Measurements from ENCODE around the gene PSMA1.

DNA sequence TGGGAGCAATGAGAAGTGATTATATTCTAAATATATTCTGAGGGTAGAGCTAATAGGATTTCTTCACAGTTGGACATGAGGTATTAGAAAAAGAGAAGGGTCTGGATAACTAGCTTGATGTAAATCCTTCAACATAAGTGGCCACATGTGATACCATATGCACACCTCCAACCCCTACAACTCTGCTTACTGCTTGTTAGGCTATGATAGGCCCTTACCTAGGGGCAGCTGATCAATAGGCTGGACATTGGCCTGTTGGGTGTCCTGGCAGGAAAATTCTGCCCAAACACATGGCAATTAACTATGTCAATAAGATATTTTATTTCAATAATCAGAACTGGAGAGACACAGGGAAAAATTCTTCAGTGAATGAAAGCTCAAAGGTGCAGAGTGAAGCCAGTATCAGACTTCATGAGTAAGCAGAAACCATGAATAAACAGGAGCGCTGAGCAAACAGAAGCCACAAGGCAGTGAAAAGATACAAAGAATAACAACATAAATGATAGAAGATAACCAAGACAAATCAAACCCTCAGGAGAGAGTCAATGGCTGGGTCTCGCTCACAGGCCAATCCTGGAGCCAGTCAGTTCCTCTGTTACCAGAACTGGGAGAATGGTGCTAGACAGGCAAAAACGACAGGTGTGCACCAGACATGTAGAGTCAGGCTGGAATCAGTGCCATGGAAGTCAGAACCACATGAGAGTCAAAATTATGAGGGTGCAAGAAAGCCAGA lies 46.3 kb upstream of the PSMA1 start:
- TF ChIP-seq CTCF (IDR thresholded peaks at IDR 0.05) (no peak), POLR2A (IDR thresholded peaks at IDR 0.05) (no peak)

Data from testis (tissue), 2 donors.